K562 (cell line): ENCODE measurements around the gene SPTBN5. TPM values are rescaled to one million over a fixed set of nuclear protein-coding genes. Genes with fewer than 3 reads are reported as not detected.

ENCODE experiments used
- AFF4 ChIP-seq: sonication (generic); formaldehyde crosslinking; IDR thresholded peaks from 2 replicates; pipeline ENCODE4 v1.8.0; 2023; ENCODE audit warnings: mild to moderate bottlenecking, missing genetic modification reagents
- IRF2 ChIP-seq: sonication (generic); formaldehyde crosslinking; IDR thresholded peaks from 2 replicates; pipeline ENCODE4 v1.8.1; 2022; ENCODE audit warnings: mild to moderate bottlenecking, missing genetic modification reagents
- POLR2G ChIP-seq: fragments of 200-400 bp; formaldehyde crosslinking; IDR thresholded peaks from 2 replicates; pipeline ENCODE4 v1.6.1; 2017; ENCODE audit warnings: low read depth, mild to moderate bottlenecking, antibody characterized with exemption, low read length, moderate library complexity
- PREB ChIP-seq: sonication (generic); formaldehyde crosslinking; IDR thresholded peaks from 2 replicates; pipeline ENCODE4 v1.8.1; 2023; ENCODE audit warnings: mild to moderate bottlenecking, missing genetic modification reagents
- RUNX1 ChIP-seq: sonication (generic); IDR thresholded peaks from 2 replicates; pipeline ENCODE4 v1.6.1; 2016; ENCODE audit warnings: antibody characterized with exemption, low read depth
- SAFB ChIP-seq: fragments of 200-400 bp; formaldehyde crosslinking; IDR thresholded peaks from 2 replicates; pipeline ENCODE4 v1.6.1; 2017; ENCODE audit warnings: low read depth, low read length, borderline replicate concordance
- ZBTB1 ChIP-seq: sonication (generic); formaldehyde crosslinking; IDR thresholded peaks from 2 replicates; pipeline ENCODE4 v1.8.1; 2023; ENCODE audit warnings: missing genetic modification reagents, low read depth, mild to moderate bottlenecking, borderline replicate concordance
- ZNF212 ChIP-seq: fragments of 450-650 bp; formaldehyde crosslinking; IDR thresholded peaks from 2 replicates; pipeline ENCODE4 v1.4.0; 2020; ENCODE audit warnings: mild to moderate bottlenecking
- ZNF354B ChIP-seq: fragments of 250-450 bp; sonication (Bioruptor Pico); IDR thresholded peaks from 2 replicates; pipeline ENCODE4 v1.4.0; 2020
- ZNF589 ChIP-seq: fragments of 200-800 bp; sonication (Bioruptor generic); IDR thresholded peaks from 2 replicates; pipeline ENCODE4 v1.6.1; 2016; ENCODE audit warnings: low read depth, missing genetic modification characterization, missing compliant biosample characterization
- ZNF609 ChIP-seq: sonication (generic); formaldehyde crosslinking; IDR thresholded peaks from 2 replicates; pipeline ENCODE4 v1.8.1; 2023; ENCODE audit warnings: missing genetic modification reagents, mild to moderate bottlenecking, borderline replicate concordance
- polyA plus RNA-seq, 8 experiments: library from polyadenylated mRNA; depleted of rRNA in 4 of 8; stranded (reverse) in 5 of 8; unstranded in 3 of 8; fragments of >200 nt; fragmentation: Nextera tagmentation in 2 of 8; fragmentation: Illumina TruSeq in 1 of 8; extraction: Ambion mirVana in 2 of 8; extraction: Trizol in 1 of 8; gene quantifications; 2 replicates each; pipeline versions ENCODE4 v1.2.1 to v1.2.3, GENCODE V29; 2011 to 2014; ENCODE audit warnings: inconsistent platforms in 1 of 8, missing spikeins in 1 of 8
- total RNA-seq, 7 experiments: library from RNA; depleted of rRNA in 6 of 7; stranded (reverse); fragments of >200 nt in 6 of 7; fragmentation: Illumina TruSeq in 2 of 7; extraction: Trizol in 2 of 7; gene quantifications; 2 replicates each; pipeline versions ENCODE4 v1.2.1 to v1.2.3, GENCODE V29; 2011 to 2021; ENCODE audit warnings: low replicate concordance in 1 of 7

The SPTBN5 gene
- total and polyA plus RNA-seq, 9 of the 15 experiments (the other 6 are each of a cell fraction or from before 2014, with no cell fraction given), result 0.02 TPM; not detected in 8

- TF ChIP-seq ZNF609 (CRISPR knock-in tag) (no peak), RUNX1 (no peak), ZNF212 (CRISPR knock-in tag) (no peak), PREB (CRISPR knock-in tag) (no peak), IRF2 (CRISPR knock-in tag) (no peak), SAFB (no peak), ZBTB1 (CRISPR knock-in tag) (no peak), ZNF589 (CRISPR knock-in tag) (no peak), ZNF354B (CRISPR knock-in tag) (no peak), AFF4 (CRISPR knock-in tag) (no peak), POLR2G (no peak)
Measured at GRCh38 chr15:41836713-41837454, 57.0 kb downstream of the SPTBN5 start (continued).
